Activated CD4-positive, alpha-beta T cell treated with anti-CD3 and anti-CD28 coated beads, Interleukin-2, Interleukin-4, amounts not matched to agents 100 ng/mL and 50 ng/mL, durations not matched to agents 16 hours and 8 hours (primary cell): Measurements from ENCODE around the gene ZBTB46.

Source experiments
- DNase-seq: peaks from one replicate; pipeline ENCODE4 v3.0.0-alpha.2; 2020; ENCODE audit warnings: low spot score

ZBTB46 gene

GRCh38 chr20:63837479-63837878 is 6.4 kb upstream of the ZBTB46 start:
- no peak for DNase-seq

DNA sequence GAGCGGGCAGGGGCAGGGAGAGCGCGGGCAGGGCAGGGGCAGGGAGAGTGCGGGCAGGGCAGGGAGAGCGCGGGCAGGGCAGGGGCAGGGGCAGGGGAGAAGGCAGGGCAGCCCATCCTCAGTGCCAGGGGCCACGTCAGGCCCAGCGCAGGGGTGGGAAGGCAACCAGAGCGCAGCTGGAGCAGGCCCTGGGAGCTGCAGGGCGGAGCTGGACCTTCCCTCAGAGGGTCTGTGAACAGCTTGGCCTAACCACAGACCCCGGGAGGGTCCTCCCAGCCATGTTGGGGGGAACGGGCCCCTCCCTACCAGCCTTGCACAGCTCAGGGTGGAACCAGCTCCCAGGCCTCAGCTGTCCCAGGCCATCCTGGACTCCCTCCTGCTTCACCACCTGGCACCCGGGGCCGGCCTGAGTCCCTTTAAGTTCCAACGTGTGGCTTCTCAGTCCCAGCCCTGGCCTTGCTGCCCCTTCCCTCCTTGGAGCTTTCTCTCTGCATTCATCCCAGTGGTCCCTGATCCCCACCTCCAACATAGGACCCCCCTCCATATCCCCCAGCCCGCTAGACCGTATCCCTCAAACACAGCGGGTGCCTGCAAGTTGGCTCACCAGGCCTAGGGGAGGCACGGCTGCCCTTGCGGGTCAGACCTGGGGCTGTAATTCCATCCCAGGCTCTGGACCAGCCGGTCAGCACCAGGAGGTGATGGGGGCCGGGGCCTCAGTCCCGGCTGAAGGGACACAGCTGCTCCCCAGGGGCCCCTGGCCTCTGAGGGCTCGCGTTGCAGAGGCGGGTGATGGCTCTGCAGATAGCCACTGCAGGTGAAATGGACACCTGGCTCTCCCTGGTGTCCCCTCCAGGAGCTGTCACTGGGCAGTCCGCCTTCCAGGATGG is 5.6 kb upstream of the ZBTB46 start:
- DNase-seq, result no peak

DNA sequence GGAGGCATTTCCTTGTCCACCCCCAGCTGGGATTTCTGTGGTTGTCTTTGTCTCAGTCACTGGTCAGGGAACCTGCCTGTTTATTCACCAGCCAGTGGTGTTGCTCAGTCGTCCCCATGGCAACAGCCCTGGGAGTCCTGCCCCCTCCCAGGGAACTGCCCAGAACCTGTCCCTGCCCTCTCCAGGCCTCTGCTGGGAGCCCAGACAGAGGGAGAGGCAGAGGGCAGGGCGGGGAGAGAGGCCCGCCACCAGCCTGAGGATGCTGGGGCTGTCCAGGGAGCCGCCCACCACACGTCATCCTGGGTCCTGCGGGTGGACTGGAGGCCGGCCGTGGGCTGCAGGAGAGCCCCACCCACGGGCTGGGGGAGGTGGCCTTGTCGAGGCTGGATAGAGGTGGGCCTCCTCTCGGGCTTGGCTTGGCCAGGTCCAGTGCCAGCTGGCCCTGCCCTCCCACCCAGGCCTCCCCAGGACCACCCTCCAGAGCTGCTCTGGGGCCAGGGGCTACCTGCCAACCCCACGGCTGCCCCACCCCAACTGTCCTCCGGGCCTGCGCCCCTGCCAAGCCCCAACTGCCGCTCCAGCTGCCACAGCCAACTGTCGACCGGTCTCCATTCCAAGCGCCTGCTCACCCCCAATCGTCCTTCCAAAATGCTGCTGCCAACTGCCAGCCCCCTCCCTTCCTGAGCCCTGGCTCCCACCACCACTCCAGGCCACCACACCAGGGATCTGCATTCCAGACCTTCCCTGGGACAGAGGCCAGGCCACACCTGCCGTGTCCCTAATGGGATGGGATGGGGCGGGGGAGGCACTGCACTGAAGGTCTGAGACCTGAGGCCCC is 4.2 kb upstream of the ZBTB46 start:
- no peak for DNase-seq

DNA sequence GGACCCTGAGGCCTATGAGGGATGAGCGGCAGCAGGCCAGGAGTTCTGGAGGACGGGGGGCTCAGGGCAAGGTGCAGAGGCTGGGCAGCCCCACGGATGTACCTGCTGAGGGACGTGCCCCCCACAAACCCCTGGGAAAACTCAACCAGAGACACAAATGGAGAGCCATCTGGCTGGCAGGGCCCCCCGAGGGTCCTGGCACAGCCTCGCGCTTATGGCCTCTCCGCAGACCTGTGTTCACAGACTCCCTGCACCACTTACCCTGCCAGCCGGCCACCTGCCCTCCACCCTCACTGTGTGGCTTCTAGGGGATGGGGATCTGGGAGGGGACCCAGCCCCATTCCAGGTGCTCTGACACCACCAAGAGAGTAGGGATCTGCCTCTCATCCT is 3.4 kb upstream of the ZBTB46 start:
- no peak for DNase-seq

DNA sequence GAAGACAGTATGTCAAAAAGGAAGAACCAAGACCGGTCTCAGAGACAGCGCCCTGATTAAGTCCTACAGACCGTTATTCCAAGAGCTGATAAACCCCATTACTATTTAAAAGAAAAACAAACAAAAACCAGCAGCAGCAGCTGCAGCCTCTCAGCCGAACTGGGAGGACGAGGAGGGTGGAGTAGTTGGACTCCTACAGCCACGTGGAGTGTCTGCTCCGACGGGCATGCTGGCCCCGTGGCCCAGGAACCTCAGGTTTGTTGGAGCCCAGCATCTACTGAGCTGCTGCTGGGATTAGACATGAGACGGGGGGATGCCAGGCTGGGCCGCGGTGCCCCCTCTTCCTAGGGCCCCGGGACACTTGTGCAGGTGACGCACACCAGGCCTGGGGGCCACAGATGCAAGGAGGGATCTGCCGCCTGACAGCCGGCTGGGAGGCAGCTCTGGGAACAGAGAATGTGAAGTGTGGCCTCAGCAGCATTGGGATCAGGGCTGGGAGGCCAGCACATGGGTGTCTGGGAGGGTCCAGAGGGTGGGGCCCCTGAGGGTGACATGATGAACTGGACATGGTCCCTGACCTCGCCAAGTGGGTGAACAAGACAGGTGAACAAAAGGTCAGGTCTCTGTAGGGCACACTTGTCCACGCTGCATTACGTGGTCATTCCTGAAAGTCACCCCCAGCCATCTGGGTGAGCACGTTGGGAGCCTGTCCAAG is 2.9 kb upstream of the ZBTB46 start:
- DNase-seq, result no peak

- no peak for DNase-seq
Observed at GRCh38 chr20:63831993-63832686, 1.1 kb upstream of the ZBTB46 start.

DNA sequence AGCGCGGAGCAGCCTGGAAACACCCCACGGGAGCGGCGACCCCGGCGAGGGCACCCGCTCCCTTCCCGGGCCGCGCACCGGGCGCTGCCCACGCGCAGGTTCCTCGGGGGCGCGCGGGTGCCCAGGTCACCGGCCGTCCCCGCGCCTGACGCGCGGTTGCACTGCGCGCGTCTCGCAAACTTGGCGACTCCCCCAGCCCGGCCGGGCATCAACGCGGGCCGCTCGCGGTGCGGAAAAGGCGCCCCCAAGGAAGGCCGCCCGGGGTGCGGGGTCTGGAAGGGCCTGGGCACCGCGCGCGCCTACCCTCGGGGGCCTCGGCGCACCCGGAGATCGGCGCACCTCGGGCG is 555 bp upstream of the ZBTB46 start:
- DNase-seq, result no peak

DNA sequence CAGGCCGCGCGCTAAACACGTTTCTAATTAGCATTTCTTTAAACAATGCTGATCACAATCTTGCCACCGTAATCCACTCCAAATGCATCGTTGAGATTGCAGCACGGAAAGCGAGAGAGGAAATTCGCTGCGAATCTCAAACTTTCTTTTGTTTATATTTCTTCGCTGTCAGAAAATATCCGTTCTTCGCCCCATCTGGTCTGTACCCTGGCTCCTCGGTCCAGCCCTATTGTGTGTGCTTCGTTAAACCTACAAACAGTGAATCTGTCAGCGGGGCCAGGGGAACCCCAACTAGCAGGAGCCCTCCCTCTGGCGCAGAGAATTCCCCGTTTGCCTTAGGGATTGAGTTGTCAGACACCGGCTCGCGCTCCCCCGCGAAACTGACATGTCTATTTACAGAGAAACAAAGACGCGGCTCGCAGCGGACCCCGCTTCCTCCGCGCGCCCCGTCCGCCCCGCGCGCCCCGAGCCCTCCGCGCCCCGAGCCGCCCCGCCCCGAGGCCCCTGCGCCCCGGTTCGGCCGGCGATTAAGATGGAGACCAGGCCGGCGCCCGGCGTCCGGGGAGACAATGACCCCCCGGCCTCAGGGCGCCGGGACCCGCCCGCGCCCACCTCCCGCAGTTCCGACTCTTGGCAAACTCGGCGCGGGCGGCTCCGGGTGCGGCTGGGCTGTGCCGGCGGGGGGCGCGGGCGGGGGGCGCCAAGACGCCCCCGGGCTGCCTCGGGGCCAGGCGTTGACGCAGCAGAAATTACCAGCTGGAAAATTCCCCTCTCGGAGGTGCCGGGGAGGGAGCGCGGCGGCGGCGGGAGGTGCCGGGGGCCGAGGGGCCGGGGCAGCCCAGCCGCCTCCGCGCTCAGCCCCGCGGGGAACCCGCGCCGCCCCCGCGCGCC is 874 bp downstream of the ZBTB46 start:
- no peak for DNase-seq

DNA sequence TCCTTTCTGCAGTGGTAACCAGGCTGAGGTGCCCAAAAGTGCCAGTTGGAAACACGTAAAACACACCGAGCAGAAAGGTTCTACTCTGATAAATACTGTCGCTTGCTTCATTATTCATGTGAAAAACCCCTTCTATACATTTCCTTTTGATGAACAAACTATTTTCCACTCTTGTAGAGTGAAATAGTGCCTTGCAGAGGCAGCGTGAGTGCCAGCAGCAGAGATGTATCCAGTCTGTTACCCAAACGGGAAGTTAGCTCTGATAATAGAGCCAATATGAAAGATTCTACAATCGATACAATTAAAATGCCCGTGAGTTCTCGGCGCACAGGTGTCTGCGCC is 1.5 kb downstream of the ZBTB46 start:
- DNase-seq, result no peak

DNA sequence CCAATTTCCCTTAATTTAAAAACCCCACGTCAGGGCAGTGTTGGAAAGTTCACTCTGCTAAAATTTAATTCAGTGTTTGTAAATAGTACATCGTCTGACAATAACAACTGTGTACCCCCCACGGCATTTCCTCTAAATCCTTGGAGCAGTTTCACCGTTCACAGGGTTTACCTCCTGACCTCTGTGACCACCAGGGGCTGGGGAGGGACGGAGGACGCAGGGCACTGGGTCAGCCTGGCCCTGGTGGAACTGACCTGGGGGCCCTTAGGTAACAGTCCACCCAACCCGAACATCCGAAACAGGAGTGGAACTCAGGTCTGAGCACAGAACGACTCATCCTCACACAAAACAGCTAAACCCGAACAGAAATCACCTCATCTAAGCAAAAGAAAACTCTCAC is 2.1 kb downstream of the ZBTB46 start:
- DNase-seq, result no peak

- DNase-seq, result no peak
Observed at GRCh38 chr20:63828545-63828944, 2.5 kb downstream of the ZBTB46 start.

DNA sequence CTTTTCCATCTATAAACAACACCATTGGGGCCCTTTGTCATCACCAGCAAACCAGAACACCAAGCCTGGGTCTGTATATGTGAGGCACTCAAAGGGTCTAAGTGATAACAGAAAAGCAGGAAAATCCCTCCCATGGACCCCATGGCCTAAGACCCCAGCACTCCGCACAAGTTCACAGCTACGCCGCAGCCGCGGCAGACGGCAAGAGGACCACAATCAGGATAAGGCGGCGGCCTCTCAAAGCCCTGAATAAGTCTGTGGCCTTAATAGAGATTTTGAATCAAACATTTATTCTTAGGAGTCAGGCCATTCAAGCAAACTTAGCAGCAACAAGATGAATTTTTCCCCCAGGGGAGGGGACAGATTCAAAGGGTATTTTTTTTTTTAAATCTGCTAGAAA is 2.9 kb downstream of the ZBTB46 start:
- DNase-seq, result no peak

DNA sequence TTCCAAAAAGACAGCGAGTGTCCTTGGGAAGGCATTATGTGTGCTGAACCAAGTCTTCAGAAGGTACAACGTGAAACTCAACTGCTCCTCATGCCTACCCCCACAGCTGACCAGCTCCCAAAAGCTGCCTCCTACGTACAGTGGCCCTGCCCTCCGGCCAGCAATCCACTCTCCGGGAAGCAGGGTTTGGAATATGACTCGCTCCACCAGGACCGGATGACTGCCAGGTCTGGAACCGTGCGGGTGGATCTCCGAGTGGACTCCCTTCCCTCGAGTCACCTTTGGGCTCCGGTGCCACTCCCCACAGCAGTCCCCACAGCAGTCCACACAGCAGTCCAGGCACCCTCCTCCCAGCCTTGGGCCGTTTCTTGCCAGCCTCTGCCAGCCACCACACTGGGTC is 4.3 kb downstream of the ZBTB46 start:
- no peak for DNase-seq

DNA sequence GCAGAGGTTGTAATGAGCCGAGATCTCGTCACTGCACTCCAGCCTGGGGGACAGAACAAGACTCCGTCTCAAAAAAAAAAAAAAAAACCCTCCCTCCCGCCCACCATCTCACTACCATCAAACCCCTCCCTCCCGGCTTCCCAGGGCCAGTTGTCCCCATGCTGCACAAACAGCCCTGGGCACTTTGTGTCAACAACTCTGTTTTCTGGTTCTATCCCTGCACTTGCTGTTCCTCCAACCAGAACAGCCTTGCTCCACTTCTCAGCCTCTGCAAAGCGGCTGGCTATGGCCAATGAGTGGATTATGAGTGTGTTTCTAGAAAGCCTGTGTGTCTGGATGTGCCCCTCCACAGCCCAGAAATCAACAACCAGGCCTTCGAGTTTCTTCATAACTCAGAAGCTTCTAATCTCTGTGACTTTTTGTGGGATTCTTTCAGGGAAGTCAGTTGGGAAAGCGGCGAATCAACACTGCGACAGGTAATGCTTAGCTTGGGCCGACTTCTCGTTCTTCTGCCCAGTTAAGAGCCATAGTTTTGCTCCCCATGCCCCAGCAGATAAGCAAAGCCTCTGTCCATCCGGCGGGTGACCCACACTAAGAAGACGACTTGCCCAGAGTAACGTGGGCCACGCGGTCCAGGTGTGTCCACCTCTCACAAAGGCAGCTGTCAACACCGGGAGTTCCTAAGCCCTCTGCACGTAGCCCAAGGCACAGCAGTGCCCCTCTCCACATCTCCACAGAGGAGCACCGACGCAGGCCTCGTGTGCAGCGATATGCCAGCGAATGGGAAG is 5.5 kb downstream of the ZBTB46 start:
- no peak for DNase-seq

DNA sequence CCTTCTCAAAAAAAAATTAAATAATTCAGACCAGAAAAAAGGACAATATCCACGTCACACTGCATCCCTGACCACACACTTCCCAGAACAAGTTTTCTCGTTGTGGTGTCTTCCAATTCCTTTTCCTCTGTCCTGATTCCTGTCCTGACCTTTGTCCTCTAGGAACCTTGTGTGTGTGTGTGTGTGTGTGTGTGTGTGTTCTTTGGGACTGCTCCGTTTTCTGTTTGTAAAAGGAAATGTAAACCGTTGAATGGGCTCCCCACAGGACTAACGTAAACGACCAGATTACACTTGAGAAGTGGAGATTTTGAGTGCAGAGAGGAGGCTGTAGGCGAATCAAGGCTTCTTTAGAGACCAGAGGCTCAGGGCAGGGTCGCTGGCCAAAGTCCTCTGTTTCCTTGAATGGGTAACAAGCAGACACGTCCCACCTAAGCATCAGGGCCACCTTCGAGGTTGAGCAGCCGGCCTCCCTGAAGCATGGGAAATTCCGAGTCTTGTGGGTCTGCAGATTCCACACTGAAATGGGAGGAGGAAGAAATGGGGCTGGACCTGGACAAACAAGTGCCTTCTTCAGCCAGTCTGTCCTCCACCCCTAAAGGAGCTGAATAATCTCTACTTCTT is 7.3 kb downstream of the ZBTB46 start:
- DNase-seq, result no peak

- DNase-seq, result no peak
Observed at GRCh38 chr20:63822276-63822696, 8.8 kb downstream of the ZBTB46 start.

DNA sequence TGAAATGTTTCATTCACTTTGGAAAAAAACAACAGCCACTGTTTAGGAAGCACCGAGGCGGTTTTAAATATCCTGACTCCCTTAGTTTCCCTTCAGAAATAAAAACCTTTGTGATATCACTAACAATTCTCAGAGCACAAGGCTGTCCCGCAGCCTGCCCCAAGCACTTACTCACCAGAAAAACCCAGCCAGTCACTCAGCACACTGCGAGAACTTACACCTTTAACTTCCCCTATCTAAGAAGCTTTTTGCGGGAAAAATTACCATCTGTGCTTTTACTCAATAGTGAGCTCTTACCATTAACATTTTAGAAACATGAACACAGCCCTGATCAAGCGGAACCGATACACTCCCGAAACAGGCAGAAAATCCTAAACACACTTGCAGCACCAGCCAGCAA is 9.3 kb downstream of the ZBTB46 start:
- no peak for DNase-seq

- DNase-seq, result no peak
Observed at GRCh38 chr20:63819224-63819921, 11.7 kb downstream of the ZBTB46 start.

DNA sequence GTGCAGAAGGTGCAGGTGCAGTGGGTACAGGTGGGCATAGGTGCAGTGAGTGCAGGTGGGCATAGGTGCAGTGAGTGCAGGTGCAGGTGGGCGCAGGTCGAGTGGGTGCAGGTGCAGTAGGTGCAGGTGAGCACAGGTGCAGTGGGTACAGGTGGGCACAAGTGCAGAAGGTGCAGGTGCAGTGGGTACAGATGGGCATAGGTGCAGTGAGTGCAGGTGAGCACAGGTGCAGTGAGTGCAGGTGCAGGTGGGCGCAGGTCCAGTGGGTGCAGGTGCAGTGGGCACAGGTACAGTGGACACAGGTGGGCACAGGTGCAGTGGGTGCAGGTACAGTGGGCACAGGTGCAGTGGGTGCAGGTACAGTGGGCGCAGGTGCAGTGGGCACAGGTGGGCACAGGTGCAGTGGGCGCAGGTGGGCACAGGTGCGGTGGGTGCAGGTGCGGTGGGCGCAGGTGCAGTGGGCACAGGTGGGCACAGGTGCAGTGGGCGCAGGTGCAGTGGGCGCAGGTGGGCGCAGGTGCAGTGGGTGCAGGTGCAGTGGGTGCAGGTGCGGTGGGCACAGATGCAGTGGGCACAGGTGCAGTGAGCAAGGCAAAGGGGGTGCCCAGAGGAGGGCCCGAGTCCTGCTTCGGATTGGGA is 15.3 kb downstream of the ZBTB46 start:
- DNase-seq, result no peak
